M059J (cell line): ENCODE data around the gene ESYT3. TPM values are rescaled to one million over a fixed set of nuclear protein-coding genes. Genes with fewer than 3 reads are reported as not detected.
"Not testable (repeated sequence)": the region's sequence is repeated elsewhere in the genome, so short reads cannot be mapped to it uniquely, and the experiment has no call there.

Source experiments
- DNase-seq: peaks from one replicate; pipeline ENCODE4 v3.0.0-alpha.2; 2012; ENCODE audit warnings: low read depth
- total RNA-seq: library from RNA; depleted of rRNA; stranded (reverse); fragments of >200 nt; shearing (Covaris generic); gene quantifications from 2 replicates; pipeline ENCODE4 v1.2.3, GENCODE V29; 2014

The ESYT3 gene
- total RNA-seq, 1 experiment from 2014 or later = 0.52 TPM

GRCh38 chr3:138460536-138461205, 26.3 kb downstream of the ESYT3 start:
- no peak for DNase-seq

- DNase-seq = peak; percentile 54
Observed at GRCh38 chr3:138461246-138461645, 26.8 kb downstream of the ESYT3 start.

- no peak for DNase-seq
Observed at GRCh38 chr3:138461896-138462295, 27.5 kb downstream of the ESYT3 start.

- DNase-seq = no peak
Observed at GRCh38 chr3:138463724-138464490, 29.5 kb downstream of the ESYT3 start.

GRCh38 chr3:138464491-138464860, 30.1 kb downstream of the ESYT3 start:
- DNase-seq = no peak

GRCh38 chr3:138465451-138465850, 31.0 kb downstream of the ESYT3 start:
- DNase-seq = no peak

- DNase-seq = peak; percentile 19
Observed at GRCh38 chr3:138465925-138466324, 31.5 kb downstream of the ESYT3 start.

GRCh38 chr3:138467931-138468330, 33.5 kb downstream of the ESYT3 start:
- DNase-seq = no peak

GRCh38 chr3:138468451-138468850, 34.0 kb downstream of the ESYT3 start:
- no peak for DNase-seq

- peak; percentile 94 for DNase-seq
Observed at GRCh38 chr3:138468886-138469285, 34.5 kb downstream of the ESYT3 start.

GRCh38 chr3:138469874-138470273, 35.5 kb downstream of the ESYT3 start:
- no peak for DNase-seq

- no peak for DNase-seq
Observed at GRCh38 chr3:138470687-138471086, 36.3 kb downstream of the ESYT3 start.

GRCh38 chr3:138471481-138471880, 37.1 kb downstream of the ESYT3 start:
- no peak for DNase-seq

GRCh38 chr3:138472141-138472825, 37.9 kb downstream of the ESYT3 start:
- no peak for DNase-seq

GRCh38 chr3:138473391-138473790, 39.0 kb downstream of the ESYT3 start:
- no peak for DNase-seq

GRCh38 chr3:138474163-138474562, 39.7 kb downstream of the ESYT3 start:
- no peak for DNase-seq

GRCh38 chr3:138476526-138476925, 42.1 kb downstream of the ESYT3 start:
- DNase-seq = no peak

GRCh38 chr3:138477120-138477519, 42.7 kb downstream of the ESYT3 start:
- no peak for DNase-seq

GRCh38 chr3:138477801-138478200, 43.4 kb downstream of the ESYT3 start:
- DNase-seq = no peak

- peak; percentile 44 for DNase-seq
Observed at GRCh38 chr3:138479438-138479863, 45.0 kb downstream of the ESYT3 start.

- DNase-seq = not testable (repeated sequence)
Observed at GRCh38 chr3:138484672-138485071, 50.3 kb downstream of the ESYT3 start.

- not testable (repeated sequence) for DNase-seq
Observed at GRCh38 chr3:138486580-138486979, 52.2 kb downstream of the ESYT3 start.

- no peak for DNase-seq
Observed at GRCh38 chr3:138491971-138492370, 57.6 kb downstream of the ESYT3 start.
